ENCODE data around the gene ANKRD44.
"Not testable (repeated sequence)": the region's sequence is repeated elsewhere in the genome, so short reads cannot be mapped to it uniquely, and the experiment has no call there.

Gene ANKRD44

GRCh38 chr2:197256547-197257170 is 53.9 kb downstream of the ANKRD44 start:
- no peak for DNase-seq

GRCh38 chr2:197256021-197256420 is 54.6 kb downstream of the ANKRD44 start:
- DNase-seq: no peak

- DNase-seq: peak; percentile 71
Measured at GRCh38 chr2:197255543-197255942, 55.0 kb downstream of the ANKRD44 start.

GRCh38 chr2:197254776-197255530 is 55.6 kb downstream of the ANKRD44 start:
- no peak for DNase-seq

- DNase-seq: no peak
Measured at GRCh38 chr2:197251576-197251975, 59.0 kb downstream of the ANKRD44 start.

- DNase-seq: no peak
Measured at GRCh38 chr2:197251163-197251562, 59.4 kb downstream of the ANKRD44 start.

- DNase-seq: no peak
Measured at GRCh38 chr2:197250084-197250397, 60.5 kb downstream of the ANKRD44 start.

GRCh38 chr2:197249381-197250083 is 61.0 kb downstream of the ANKRD44 start:
- no peak for DNase-seq

- DNase-seq: peak; percentile 34
Measured at GRCh38 chr2:197248623-197249022, 62.0 kb downstream of the ANKRD44 start.

GRCh38 chr2:197248001-197248401 is 62.6 kb downstream of the ANKRD44 start:
- DNase-seq: no peak

GRCh38 chr2:197247083-197247482 is 63.5 kb downstream of the ANKRD44 start:
- DNase-seq: no peak

- DNase-seq: no peak
Measured at GRCh38 chr2:197245829-197246804, 64.5 kb downstream of the ANKRD44 start.

GRCh38 chr2:197244349-197244748 is 66.2 kb downstream of the ANKRD44 start:
- DNase-seq: no peak

GRCh38 chr2:197242719-197243118 is 67.9 kb downstream of the ANKRD44 start:
- no peak for DNase-seq

GRCh38 chr2:197241596-197241995 is 69.0 kb downstream of the ANKRD44 start:
- no peak for DNase-seq

GRCh38 chr2:197241153-197241552 is 69.4 kb downstream of the ANKRD44 start:
- no peak for DNase-seq

GRCh38 chr2:197240421-197241041 is 70.0 kb downstream of the ANKRD44 start:
- DNase-seq: no peak

GRCh38 chr2:197240018-197240417 is 70.6 kb downstream of the ANKRD44 start:
- DNase-seq: not testable (repeated sequence)

- DNase-seq: no peak
Measured at GRCh38 chr2:197239434-197239833, 71.1 kb downstream of the ANKRD44 start.

GRCh38 chr2:197238043-197238365 is 72.6 kb downstream of the ANKRD44 start:
- DNase-seq: peak; percentile 37

GRCh38 chr2:197237291-197238042 is 73.1 kb downstream of the ANKRD44 start:
- DNase-seq: no peak

- no peak for DNase-seq
Measured at GRCh38 chr2:197236816-197237215, 73.8 kb downstream of the ANKRD44 start.

Measured in central memory CD4-positive, alpha-beta T cell (primary cell).